Natural killer cell treated with Interleukin-12 subunit alpha and Interleukin-12 subunit beta and Interleukin-15 and Interleukin-18, amount 100 ng/mL, for 72 hours (primary cell): ENCODE measurements around the gene HOXA6. TPM values are rescaled to one million over a fixed set of nuclear protein-coding genes. Genes with fewer than 3 reads are reported as not detected.

ENCODE experiments used
- ATAC-seq, 2 donors: fragments of 150-1000 bp; cut with Tn5 transposase in 1 of 2; sonication (Bioruptor Pico), chemical (Tn5 transposase) in 1 of 2; 2 replicates each; pipeline ENCODE4 v1.10.0; 2021
- DNase-seq: peaks from one replicate; pipeline ENCODE4 v3.0.0; 2022; ENCODE audit warnings: low spot score
- H3K27ac Mint-ChIP-seq, 2 donors: 1 replicate in 1 of 2; 2 replicates in 1 of 2; pipeline ENCODE4 v1.8.0; 2022; ENCODE audit warnings: mixed read lengths in 2 of 2, mild to moderate bottlenecking in 1 of 2, moderate library complexity in 1 of 2
- H3K27me3 Mint-ChIP-seq, 2 donors: 1 replicate in 1 of 2; 2 replicates in 1 of 2; pipeline ENCODE4 v1.8.0; 2022; ENCODE audit warnings: mixed read lengths in 2 of 2
- H3K36me3 Mint-ChIP-seq: one replicate; pipeline ENCODE4 v1.8.0; 2022; ENCODE audit warnings: mixed read lengths
- H3K4me1 Mint-ChIP-seq, 2 donors: 1 replicate in 1 of 2; 2 replicates in 1 of 2; pipeline ENCODE4 v1.8.0; 2022; ENCODE audit warnings: low read depth in 2 of 2, mixed read lengths in 2 of 2, mild to moderate bottlenecking in 1 of 2
- H3K4me3 Mint-ChIP-seq: one replicate; pipeline ENCODE4 v1.8.0; 2022; ENCODE audit warnings: mixed read lengths
- H3K9me3 Mint-ChIP-seq: 2 replicates; pipeline ENCODE4 v1.8.0; 2022; ENCODE audit warnings: mixed read lengths
- total RNA-seq, 2 donors: library from RNA; stranded (reverse); gene quantifications; one replicate each; pipeline ENCODE4 v1.2.3, GENCODE V29; 2022

Gene HOXA6
- total RNA-seq, 2 donors from 2014 or later = 0.81 TPM; not detected in 1

DNA sequence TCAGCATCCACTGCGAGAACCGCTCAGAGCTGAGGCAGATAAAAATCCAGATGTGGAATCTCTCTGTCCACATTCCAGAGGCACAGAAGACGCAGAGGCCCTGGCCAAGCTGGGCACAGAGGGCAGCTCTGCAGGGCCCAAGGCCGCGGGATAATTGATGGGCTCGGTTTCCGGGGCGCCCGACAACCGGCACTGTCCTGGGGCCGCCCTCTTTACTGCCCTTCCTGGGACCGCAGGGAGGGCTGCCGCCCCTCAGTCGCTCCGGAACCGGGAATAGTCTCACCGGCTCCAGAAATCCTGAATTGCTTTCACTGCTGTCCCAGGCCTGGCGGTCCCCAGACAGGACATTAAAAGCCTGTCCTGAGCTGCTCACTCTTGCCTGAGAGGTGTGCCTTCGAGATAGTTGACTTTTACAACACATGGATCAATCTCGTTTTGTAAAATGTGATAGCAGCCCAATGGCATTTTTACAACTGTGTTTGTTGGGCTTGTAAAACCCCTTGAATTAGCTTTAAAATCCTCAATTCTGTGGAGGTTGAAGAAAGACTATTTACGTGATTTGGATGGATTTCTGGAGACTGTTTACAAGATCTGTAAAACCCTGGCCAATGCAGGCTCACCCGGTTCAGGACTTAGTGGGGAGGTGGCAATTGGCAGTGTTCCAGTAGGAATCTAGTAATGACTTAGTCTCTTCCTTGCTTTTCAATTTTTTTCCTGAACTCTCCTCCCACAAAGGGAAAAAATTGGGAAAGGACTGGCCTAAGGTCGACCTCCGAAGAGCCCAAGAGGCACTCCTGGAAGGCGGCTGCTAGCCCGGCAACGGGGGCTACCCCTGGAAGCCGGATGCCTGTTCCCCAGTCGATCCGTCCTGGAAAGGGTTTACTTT is 1.4 kb upstream of the HOXA6 start:
- peaks cover 30 to 40% of the 10 kb centered on the region in 2 donors for H3K4me1 Mint-ChIP-seq
- peaks cover 46 to 50% of the 10 kb centered on the region in 2 donors for H3K27me3 Mint-ChIP-seq
- H3K4me3 Mint-ChIP-seq = no peak overlapping the region
- H3K9me3 Mint-ChIP-seq = no peaks in the 10 kb centered on the region
- no peaks in the 10 kb centered on the region for H3K36me3 Mint-ChIP-seq
- H3K27ac Mint-ChIP-seq = no peak overlapping the region
- DNase-seq (peak; percentile 50), ATAC-seq (no peak)

DNA sequence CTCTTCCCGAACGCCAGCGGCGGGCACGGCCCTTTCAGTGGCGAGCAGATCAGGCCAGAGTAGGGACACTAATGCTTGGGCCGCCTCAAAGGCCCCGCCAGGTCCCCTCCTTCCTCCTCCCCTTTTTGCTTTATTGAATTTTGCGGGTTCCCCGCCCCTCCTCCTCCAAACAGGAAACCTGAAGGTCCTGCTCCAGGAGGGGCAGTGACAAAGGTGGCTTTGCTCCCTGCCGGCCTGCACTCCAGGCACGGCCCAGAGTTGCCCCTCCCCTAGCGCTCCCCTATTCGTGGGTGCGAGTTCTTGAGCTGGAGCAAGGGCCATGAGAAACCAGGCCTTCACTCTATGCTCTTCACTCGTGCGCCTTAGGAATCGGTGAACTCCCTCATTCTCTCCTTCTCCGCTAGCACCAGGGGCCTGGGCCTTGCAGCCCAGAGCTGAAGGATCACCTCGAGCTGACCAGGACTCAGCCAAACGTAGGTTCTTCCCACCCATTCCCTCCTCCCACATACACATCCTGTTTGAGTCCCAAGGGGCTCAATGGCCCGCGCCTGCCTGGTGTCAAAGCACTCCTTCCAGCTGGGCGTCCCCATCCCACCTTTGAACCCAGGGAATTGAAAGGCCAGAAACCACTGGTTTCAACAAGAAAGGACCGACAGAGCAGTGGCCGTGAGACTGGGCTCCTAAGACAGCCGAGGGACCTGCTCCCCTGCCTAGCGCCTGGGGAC is 619 bp upstream of the HOXA6 start:
- peaks cover 25 to 32% of the 10 kb centered on the region in 2 donors for H3K4me1 Mint-ChIP-seq
- H3K27ac Mint-ChIP-seq = no peak overlapping the region
- no peaks in the 10 kb centered on the region for H3K36me3 Mint-ChIP-seq
- H3K27me3 Mint-ChIP-seq = peaks cover 38 to 42% of the 10 kb centered on the region in 2 donors
- no peaks in the 10 kb centered on the region for H3K9me3 Mint-ChIP-seq
- DNase-seq = peak; percentile 58
- no peak for ATAC-seq
- peak overlapping the region; percentile 78 for H3K4me3 Mint-ChIP-seq

DNA sequence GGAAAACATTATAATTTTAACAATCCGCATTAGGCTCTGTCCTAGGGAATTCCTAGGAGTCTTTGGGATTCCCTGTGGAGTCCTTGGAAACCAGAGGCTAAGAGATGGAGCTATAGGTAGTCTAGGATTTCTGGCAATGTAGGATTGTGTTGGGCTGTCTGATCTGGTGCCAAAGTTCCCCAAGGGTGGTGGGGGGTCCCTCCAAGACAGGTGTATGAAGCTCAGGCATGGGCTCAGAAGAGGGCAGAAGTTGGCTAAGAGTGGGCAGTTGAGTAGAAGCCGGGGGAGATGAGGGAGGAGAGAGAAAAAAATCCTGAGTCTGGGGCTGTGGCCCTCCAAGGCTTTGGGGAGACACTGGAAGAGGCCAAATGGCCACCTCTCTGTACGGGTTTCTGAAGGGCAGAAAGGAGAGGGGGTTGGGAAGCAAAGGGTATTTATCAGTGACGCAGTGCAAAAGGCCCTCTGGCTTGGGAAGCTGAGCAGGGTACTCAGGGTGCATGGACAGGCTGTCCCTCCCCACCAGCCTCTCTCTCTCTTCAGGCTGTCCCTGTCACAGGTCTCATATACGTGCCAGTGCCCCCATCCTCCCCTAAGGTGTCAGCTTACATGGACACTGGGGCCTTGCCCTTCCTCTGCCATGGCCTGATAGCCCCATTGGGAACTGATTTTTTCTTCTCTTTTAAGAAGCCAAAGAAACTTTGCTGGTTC is 929 bp downstream of the HOXA6 start:
- DNase-seq (no peak), ATAC-seq (no peak)
- Mint-ChIP-seq H3K27ac (no peak overlapping the region), H3K4me3 (peak overlapping the region; percentile 78), H3K36me3 (no peaks in the 10 kb centered on the region), H3K4me1 (peaks cover 24 to 26% of the 10 kb centered on the region in 2 donors), H3K9me3 (no peaks in the 10 kb centered on the region), H3K27me3 (peaks cover 35 to 42% of the 10 kb centered on the region in 2 donors)

DNA sequence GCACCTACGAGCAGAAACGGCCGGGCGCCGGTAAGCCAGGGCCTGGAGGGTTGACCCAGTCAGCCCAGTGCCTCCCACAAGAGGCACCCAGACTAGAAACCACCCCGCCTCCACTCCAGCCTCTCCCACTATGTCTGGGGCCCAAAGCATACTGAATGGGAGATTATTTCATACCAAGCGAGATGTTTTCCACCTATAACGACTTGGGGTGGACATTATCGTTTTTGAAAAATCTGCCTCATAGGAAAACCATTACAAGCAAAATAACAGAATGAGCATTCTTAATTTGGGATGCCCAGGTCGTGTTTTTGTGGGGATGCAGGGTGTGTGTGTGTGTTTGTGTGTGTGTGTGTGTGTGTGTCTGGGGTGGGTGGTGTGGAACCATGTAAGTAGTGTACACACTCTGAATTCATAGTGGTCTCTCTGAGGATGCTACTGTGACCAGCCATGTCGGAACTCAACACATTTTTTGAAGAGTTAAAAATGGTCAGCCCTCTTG is 1.6 kb downstream of the HOXA6 start:
- Mint-ChIP-seq H3K4me3 (no peak overlapping the region), H3K9me3 (no peaks in the 10 kb centered on the region), H3K4me1 (peaks cover 17 to 20% of the 10 kb centered on the region in 2 donors), H3K27me3 (peaks cover 36 to 42% of the 10 kb centered on the region in 2 donors), H3K36me3 (no peaks in the 10 kb centered on the region), H3K27ac (no peak overlapping the region)
- ATAC-seq (no peak), DNase-seq (peak; percentile 49)

DNA sequence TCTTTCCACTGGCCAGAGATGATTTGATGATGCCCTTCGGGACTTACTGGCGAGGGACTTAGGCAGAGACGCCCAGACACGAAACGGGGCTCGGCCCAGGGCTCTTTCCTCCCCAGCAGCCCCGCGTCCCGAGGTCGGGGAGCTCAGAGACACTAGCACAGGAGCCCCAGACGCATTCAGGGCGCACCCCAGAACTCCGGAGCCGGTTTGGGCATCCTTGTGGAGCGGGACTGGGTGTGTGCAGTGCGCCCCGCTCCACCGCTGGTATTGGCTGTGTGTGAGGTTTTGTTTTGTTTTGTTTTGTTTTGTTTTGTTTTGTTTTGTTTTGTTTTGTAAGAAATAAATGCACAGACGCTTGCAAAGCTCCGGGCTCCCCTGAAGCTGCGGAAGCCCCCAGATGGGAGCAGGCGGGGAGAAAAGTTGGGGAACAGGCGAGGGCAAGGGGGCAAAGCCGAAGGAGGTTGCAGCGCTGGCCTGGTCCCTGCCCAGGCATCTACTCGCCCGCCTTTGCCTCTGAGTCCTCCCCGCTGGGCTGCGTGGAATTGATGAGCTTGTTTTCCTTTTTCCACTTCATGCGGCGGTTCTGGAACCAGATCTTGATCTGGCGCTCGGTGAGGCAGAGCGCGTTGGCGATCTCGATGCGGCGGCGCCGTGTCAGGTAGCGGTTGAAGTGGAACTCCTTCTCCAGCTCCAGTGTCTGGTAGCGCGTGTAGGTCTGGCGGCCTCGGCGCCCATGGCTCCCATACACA is 2.2 kb downstream of the HOXA6 start:
- Mint-ChIP-seq H3K27me3 (peaks cover 32 to 42% of the 10 kb centered on the region in 2 donors), H3K9me3 (no peaks in the 10 kb centered on the region), H3K36me3 (no peaks in the 10 kb centered on the region), H3K4me3 (no peak overlapping the region), H3K27ac (no peak overlapping the region), H3K4me1 (peaks cover 11 to 15% of the 10 kb centered on the region in 2 donors)
- no peak for ATAC-seq
- DNase-seq = no peak

DNA sequence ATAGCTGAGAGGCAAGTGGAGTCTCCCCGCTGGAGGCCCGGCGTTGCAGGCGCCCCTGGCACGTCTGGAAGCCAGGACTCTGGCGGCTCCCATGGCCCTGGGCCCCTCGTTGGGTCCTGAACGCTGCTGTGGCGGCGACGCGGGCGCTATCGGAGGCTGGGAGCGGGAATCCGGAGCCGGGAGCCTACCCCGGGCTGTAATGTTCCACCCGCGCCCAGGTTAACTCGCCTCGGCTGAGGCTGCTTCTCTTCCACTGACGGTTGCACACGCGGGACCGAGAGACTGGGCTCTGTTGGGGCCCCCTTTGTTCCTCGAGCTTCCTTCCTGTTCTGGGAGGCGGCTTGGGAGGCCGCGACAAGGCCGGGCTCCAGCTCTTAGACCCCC is 2.8 kb downstream of the HOXA6 start:
- ATAC-seq (no peak), DNase-seq (no peak)
- Mint-ChIP-seq H3K27me3 (peaks cover 32 to 45% of the 10 kb centered on the region in 2 donors), H3K36me3 (no peaks in the 10 kb centered on the region), H3K27ac (no peak overlapping the region), H3K4me1 (peaks cover 11 to 13% of the 10 kb centered on the region in 2 donors), H3K4me3 (no peak overlapping the region), H3K9me3 (no peaks in the 10 kb centered on the region)

DNA sequence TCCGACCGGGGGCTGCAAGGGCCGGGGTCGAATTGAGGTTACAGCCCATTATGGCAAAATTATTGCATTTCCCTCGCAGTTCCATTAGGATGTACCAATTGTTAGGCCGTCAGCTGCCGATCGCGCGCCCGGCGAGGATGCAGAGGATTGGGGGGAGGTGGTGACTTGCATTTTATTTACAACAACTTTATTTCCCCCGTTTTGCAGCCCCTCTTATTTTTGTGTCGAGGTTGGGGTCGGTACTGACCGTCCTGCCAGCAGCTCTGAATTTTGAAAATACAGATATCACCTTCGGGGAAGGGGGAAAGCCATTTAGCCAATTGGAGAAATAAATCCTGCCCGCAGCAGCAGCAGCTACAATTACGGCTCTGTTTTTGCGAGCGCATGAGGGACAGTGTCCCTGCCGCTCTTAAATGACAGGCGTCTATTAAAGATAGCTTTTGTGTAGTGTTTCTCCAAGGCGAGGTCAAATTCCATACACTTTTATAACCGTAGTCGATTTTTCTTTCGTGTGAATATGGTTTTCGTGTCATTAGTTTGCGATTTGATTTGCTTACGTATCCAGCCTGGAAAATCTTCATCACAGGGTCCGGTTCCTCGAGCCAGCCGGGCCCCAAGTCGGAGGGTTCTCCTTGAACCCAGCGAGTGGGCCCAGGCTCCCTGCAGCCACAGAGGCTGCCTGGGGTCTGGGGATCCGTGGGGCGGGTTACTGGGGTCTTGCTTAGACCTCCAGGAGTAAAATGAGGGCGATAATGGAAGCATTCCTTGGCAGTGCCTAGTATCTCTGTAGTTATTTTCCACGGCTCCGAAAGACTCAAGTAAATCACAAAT is 3.4 kb downstream of the HOXA6 start:
- Mint-ChIP-seq H3K9me3 (no peaks in the 10 kb centered on the region), H3K36me3 (no peaks in the 10 kb centered on the region), H3K4me3 (no peak overlapping the region), H3K27ac (no peak overlapping the region), H3K4me1 (peaks cover 11 to 13% of the 10 kb centered on the region in 2 donors), H3K27me3 (peaks cover 32 to 45% of the 10 kb centered on the region in 2 donors)
- no peak for DNase-seq
- no peak for ATAC-seq

DNA sequence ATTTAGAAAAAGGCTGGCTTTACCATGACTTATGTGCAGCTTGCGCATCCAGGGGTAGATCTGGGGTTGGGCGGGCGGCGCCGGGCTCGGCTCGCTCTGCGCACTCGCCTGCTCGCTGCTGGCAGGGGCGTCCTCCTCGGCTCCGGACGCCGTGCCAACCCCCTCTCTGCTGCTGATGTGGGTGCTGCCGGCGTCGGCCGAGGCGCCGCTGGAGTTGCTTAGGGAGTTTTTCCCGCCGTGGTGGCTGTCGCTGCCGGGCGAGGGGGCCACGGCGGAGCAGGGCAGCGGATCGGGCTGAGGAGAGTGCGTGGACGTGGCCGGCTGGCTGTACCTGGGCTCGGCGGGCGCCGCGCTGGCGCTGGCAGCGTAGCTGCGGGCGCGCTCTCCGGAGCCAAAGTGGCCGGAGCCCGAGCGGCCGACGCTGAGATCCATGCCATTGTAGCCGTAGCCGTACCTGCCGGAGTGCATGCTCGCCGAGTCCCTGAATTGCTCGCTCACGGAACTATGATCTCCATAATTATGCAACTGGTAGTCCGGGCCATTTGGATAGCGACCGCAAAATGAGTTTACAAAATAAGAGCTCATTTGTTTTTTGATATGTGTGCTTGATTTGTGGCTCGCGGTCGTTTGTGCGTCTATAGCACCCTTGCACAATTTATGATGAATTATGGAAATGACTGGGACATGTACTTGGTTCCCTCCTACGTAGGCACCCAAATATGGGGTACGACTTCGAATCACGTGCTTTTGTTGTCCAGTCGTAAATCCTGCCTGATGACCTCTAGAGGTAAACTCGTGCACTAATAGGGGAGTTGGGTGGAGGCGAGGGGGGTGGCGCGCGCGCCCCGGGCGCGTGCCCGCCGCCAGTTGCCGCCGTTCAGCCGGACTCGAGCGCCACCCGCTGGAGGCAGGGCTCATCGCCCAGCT is 4.3 kb downstream of the HOXA6 start, which contains the start of gene HOXA5:
Gene HOXA5, minus strand, starts transcription at position 659 of the 927 bp plus-strand sequence. Its CDS starts 74 bp downstream, at position 585.
- Mint-ChIP-seq H3K9me3 (no peaks in the 10 kb centered on the region), H3K4me3 (peak within 1 kb of the TSS; percentile 82), H3K36me3 (no peaks in the 10 kb centered on the region), H3K27ac (no peak within 1 kb of the TSS), H3K27me3 (peaks cover 32 to 42% of the 10 kb centered on the region in 2 donors), H3K4me1 (peaks cover 11% of the 10 kb centered on the region in 2 donors)
- peak; percentile 67 to 80 for ATAC-seq
- no peak for DNase-seq

DNA sequence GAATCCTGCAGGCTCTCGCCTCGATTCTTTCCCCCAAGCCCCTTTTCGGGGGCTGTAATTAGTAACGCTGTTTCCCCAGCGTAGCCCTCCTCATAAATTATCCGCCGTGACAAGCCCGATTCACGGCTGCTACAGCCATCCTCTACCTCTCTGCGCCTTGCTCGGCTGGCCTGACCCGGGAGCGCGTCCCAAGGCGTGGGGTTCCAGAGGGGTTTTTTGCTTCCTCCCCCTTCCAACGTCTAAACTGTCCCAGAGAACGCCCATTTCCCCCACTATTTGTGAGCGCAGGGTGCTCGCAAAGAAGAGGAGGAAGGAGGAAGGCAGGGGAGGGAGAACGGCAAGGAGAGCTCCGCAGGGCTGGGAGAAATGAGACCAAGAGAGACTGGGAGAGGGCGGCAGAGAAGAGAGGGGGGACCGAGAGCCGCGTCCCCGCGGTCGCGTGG is 5.0 kb downstream of the HOXA6 start:
- Mint-ChIP-seq H3K9me3 (no peaks in the 10 kb centered on the region), H3K4me1 (peaks cover 8 to 11% of the 10 kb centered on the region in 2 donors), H3K27me3 (peaks cover 33 to 42% of the 10 kb centered on the region in 2 donors), H3K36me3 (no peaks in the 10 kb centered on the region), H3K4me3 (peak overlapping the region; percentile 82), H3K27ac (no peak overlapping the region)
- DNase-seq = no peak
- ATAC-seq = no peak

DNA sequence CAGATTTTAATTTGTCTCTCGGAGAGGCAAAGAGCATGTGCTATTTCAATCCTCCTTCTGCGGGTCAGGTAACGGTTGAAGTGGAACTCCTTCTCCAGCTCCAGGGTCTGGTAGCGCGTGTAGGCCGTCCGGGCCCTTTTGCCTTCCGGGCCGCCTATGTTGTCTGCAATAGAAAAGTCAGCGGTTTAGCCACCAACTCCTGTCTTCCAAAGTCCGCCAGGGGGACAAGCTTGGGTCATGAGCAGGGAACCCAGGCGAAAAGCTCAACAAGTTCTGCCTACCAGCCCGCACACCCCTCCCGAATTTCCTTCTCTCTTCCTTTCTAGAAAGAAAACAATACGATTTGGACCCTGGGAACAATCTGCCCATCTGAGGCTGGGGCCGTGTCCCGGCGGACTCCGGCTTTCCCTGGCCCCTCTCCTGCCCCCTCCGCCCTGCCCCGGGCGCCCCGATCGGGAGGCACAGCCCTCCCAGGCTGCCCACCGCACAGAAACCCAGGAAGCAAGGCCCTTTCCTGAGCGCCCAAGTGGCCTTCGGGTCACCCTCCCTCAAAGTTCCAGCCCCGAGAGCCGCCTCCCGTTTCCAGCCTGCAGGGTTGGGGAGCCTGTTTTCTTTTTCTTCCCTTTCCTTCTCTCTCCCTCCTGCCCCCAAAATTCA is 5.5 kb downstream of the HOXA6 start:
- H3K27ac Mint-ChIP-seq = no peak overlapping the region
- H3K4me1 Mint-ChIP-seq = peaks cover 7% of the 10 kb centered on the region in 2 donors
- peak overlapping the region; percentile 82 for H3K4me3 Mint-ChIP-seq
- H3K9me3 Mint-ChIP-seq = no peaks in the 10 kb centered on the region
- DNase-seq = no peak
- ATAC-seq = no peak
- peaks cover 32 to 41% of the 10 kb centered on the region in 2 donors for H3K27me3 Mint-ChIP-seq
- H3K36me3 Mint-ChIP-seq = no peaks in the 10 kb centered on the region
